Effector memory CD4-positive, alpha-beta T cell (primary cell): ENCODE measurements around the gene AGBL4.

Source experiments
- DNase-seq, 3 donors: peaks; one replicate each; pipeline ENCODE4 v3.0.0-alpha.2; 2020
- H3K27ac ChIP-seq: 2 replicates; pipeline ENCODE4 v1.7.0; 2013; ENCODE audit warnings: mild to moderate bottlenecking, low read length, moderate library complexity; ENCODE audit not compliant: insufficient read depth, poor library complexity, severe bottlenecking
- H3K27me3 ChIP-seq: replicated peaks from 2 replicates; pipeline ENCODE4 v1.7.0; 2013; ENCODE audit warnings: mild to moderate bottlenecking, low read length; ENCODE audit not compliant: insufficient read depth, control insufficient read depth, poor library complexity, severe bottlenecking
- H3K36me3 ChIP-seq: 2 replicates; pipeline ENCODE4 v1.7.0; 2013; ENCODE audit warnings: mild to moderate bottlenecking, low read length, moderate library complexity; ENCODE audit not compliant: control insufficient read depth, insufficient read depth
- H3K4me1 ChIP-seq: 2 replicates; pipeline ENCODE4 v1.7.0; 2013; ENCODE audit warnings: low read length, mild to moderate bottlenecking; ENCODE audit not compliant: control insufficient read depth, insufficient read depth, poor library complexity, severe bottlenecking
- H3K4me3 ChIP-seq: 2 replicates; pipeline ENCODE4 v1.7.0; 2013; ENCODE audit warnings: low read length, low read depth, mild to moderate bottlenecking; ENCODE audit not compliant: insufficient read depth, poor library complexity, severe bottlenecking
- H3K9me3 ChIP-seq: 2 replicates; pipeline ENCODE4 v1.7.0; 2013; ENCODE audit warnings: mild to moderate bottlenecking, low read length, moderate library complexity; ENCODE audit not compliant: control insufficient read depth

Gene AGBL4

DNA sequence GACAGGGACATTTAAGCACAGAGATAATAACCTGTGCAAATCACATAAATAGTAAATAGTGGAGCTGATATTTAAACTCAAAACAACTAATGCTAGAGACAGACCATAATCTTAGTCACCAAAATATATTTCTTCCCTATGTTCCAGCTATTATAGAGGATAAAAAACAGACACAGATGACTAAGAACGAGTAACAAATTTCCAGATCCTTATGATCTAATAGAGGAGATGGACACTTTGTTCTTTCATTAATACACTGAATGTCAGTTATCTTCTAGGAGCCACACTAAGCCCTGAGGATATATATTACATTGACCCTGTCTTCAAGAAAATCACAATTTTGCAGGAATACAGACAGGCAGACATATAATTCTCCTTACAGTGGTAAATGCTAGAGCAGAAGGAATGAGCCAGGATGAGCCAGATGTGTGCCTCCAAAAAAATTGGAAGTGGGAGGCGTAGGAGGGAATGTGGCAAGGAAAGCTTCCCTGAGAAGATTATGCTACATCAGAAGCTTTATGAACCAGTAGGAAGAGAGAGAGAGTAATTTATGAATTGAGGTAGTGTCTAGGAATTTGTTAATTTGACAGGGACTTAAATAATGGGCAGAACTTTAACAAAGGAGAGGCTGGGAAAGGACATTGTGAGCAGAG lies 851.7 kb downstream of the AGBL4 start:
- no peaks in the 10 kb centered on the region for H3K27me3 ChIP-seq
- no peaks in the 10 kb centered on the region for H3K4me1 ChIP-seq
- no peak overlapping the region for H3K27ac ChIP-seq
- H3K9me3 ChIP-seq = no peaks in the 10 kb centered on the region
- DNase-seq = no peak
- H3K36me3 ChIP-seq = no peaks in the 10 kb centered on the region
- H3K4me3 ChIP-seq = no peak overlapping the region

DNA sequence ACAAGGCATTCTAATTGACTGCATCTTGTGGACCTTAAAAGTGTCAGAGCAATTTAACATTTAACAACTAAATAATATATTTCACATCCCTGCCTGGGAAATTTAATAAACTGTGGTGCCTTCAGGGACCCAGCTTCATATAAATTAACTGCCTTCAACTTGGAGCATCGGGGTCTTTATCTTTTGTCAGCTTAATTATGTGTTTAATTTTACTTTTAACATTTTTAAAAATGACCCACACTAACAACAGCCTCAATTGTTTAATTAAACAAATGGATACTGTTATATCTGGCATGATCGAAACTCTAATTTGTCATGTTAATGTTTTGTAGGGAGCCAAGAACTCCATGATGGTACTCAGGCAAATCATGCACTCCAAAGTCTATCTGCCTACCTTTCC lies 857.7 kb downstream of the AGBL4 start:
- Histone ChIP-seq H3K27me3 (no peaks in the 10 kb centered on the region), H3K36me3 (no peaks in the 10 kb centered on the region), H3K4me3 (no peak overlapping the region), H3K4me1 (no peaks in the 10 kb centered on the region), H3K27ac (no peak overlapping the region), H3K9me3 (no peaks in the 10 kb centered on the region)
- DNase-seq = no peak

DNA sequence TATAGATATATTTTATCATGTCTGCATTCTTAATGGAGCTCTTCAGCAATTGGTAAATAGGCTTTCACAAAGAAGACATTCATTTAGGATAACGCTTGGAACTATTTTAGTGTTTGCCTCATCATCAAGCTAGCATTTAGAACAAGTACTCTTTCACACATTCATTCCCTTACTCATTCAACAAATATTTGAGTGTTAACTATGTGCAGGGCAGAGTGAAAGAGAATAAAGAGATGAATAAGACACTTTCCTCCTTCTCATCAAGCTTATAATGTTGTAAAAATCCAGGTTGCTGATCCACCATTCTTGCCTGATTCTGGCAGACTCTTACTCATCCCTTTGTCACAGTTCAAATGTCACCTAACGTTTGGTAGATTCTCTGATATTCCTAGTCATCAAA lies 860.7 kb downstream of the AGBL4 start:
- no peak for DNase-seq
- no peaks in the 10 kb centered on the region for H3K27me3 ChIP-seq

DNA sequence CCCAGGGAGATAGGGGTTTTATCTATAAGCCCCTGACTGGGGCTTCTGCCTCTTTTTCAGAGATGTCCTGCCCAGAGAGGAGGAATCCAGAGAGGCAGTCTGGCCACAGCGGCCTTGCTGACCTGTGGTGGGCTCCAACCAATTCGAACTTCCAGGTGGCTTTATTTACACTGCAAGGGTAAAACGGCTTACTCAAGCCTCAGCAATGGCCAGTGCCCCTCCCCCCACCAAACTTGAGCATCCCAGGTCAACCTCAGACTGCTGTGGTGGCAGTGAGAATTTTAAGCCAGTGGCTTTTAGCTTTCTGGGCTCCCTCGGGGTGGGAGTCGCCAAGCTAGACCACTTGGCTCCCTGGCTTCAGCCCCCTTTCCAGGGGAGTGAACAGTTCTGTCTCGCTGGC lies 863.1 kb downstream of the AGBL4 start:
- Histone ChIP-seq H3K27me3 (no peaks in the 10 kb centered on the region), H3K9me3 (no peaks in the 10 kb centered on the region), H3K4me1 (no peaks in the 10 kb centered on the region), H3K36me3 (no peaks in the 10 kb centered on the region), H3K4me3 (no peak overlapping the region), H3K27ac (no peak overlapping the region)
- DNase-seq = no peak

More for the DNA sequence above, 860.7 kb downstream of the AGBL4 start:
- no peaks in the 10 kb centered on the region for H3K36me3 ChIP-seq
- H3K9me3 ChIP-seq = no peaks in the 10 kb centered on the region
- no peak overlapping the region for H3K4me3 ChIP-seq
- H3K4me1 ChIP-seq = no peaks in the 10 kb centered on the region
- no peak overlapping the region for H3K27ac ChIP-seq

DNA sequence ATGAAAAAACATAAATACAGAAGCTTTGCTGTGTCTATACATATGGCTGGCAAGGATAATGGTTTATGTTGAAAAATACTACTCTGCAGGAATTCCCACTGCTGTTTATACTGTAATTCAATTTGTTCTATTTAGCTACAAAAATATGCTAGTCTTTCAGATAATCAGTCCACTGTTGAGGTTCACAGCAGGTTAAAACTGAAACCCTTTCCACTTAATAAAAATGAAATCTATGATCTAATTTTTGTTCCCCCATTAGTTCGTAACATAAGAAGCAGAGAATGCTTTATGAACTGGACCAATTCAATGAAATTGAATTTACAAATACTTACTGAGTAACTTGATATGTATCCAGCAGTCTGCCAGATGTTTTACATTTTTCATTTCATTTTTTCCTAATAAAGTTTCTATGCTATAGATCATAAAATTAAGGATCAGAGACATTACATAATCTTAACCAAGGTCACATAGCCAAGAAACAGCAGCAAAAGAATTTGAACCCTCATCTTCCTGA lies 887.0 kb downstream of the AGBL4 start:
- H3K27ac ChIP-seq = no peak overlapping the region
- DNase-seq = no peak
- H3K36me3 ChIP-seq = no peaks in the 10 kb centered on the region
- no peak overlapping the region for H3K4me3 ChIP-seq
- no peaks in the 10 kb centered on the region for H3K27me3 ChIP-seq
- no peaks in the 10 kb centered on the region for H3K4me1 ChIP-seq
- no peaks in the 10 kb centered on the region for H3K9me3 ChIP-seq

DNA sequence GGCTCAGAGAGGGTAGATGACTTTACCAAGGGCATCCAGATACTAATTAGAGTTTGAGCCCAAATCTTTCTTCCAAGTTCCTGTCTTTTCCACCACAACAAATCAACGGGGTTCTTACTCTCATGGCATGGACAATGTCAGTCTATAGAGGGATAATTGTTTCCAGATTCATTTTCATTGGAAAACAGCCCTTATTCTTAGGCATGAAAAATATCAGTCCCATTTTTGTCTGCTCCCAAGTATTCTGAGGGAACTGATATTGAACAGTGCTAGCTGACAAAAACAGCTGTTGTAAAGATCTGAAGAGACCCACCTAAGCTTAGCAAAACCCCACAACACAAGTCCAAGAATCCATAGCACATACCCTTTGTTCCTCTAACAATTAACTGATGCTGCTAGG lies 898.0 kb downstream of the AGBL4 start:
- DNase-seq = no peak
- Histone ChIP-seq H3K27ac (no peak overlapping the region), H3K27me3 (no peaks in the 10 kb centered on the region), H3K36me3 (no peaks in the 10 kb centered on the region), H3K4me1 (no peaks in the 10 kb centered on the region), H3K9me3 (no peaks in the 10 kb centered on the region), H3K4me3 (no peak overlapping the region)

DNA sequence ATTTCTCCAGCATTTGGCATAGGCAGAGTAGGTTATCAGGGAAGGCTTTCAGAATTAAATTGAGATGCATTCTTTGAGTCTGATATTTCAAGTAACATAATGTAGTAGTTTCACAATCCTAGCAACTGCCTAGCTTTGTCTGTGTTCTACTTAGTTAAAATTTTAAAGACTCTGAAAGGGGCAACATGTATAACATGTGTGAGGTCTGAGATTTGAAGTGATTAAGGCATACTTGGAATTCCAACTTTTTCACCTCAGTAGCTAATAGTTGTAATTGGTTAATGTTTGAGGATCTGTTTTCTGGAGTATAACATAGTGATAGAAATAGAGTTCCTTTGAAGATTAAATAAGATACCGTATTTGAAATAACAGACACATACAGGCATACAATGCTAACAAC lies 911.8 kb downstream of the AGBL4 start:
- no peaks in the 10 kb centered on the region for H3K4me1 ChIP-seq
- no peaks in the 10 kb centered on the region for H3K27me3 ChIP-seq
- no peaks in the 10 kb centered on the region for H3K36me3 ChIP-seq
- H3K4me3 ChIP-seq = no peak overlapping the region
- no peak overlapping the region for H3K27ac ChIP-seq
- no peaks in the 10 kb centered on the region for H3K9me3 ChIP-seq
- no peak for DNase-seq

DNA sequence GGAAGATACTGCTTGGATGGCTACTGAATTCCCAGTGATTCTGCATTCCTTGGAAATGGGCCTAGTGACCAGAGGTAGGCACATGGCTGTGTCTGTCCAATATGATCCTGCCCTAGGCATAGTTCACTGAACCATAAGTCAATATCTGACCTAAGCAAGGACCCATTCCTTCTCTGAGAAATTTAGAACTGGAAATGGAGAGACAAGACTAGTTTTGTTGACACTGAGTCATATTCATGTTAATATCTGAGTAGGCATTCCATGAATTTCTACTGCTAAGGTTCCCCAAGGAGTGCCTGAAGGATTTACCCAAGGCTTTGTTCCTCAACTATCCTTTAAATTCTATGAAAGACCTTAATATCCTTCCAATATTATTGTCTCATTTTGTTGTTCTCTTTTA lies 917.3 kb downstream of the AGBL4 start:
- no peaks in the 10 kb centered on the region for H3K4me1 ChIP-seq
- no peaks in the 10 kb centered on the region for H3K36me3 ChIP-seq
- no peaks in the 10 kb centered on the region for H3K27me3 ChIP-seq
- no peak overlapping the region for H3K4me3 ChIP-seq
- H3K9me3 ChIP-seq = no peaks in the 10 kb centered on the region
- no peak overlapping the region for H3K27ac ChIP-seq
- no peak for DNase-seq

DNA sequence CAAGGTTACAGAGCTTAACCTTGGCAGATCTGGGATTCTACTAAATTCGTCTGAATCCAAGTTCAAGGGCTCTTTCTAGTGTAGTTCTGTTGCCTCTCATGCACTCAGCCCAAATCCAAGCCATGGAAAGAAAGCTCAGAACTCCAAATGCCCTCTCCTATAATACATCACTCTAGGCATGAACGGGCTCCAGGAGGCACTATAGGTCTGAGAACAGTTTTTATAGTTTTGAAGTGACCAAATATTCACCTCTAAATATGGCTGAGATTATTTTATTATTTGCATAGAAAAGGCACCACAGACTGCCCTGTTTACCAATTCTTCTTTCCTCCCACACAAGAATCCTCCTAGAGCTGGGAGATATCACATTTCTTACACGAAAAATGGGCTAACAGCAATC lies 919.2 kb downstream of the AGBL4 start:
- H3K4me1 ChIP-seq = no peaks in the 10 kb centered on the region
- H3K4me3 ChIP-seq = no peak overlapping the region
- H3K27ac ChIP-seq = no peak overlapping the region
- H3K9me3 ChIP-seq = no peaks in the 10 kb centered on the region
- no peaks in the 10 kb centered on the region for H3K27me3 ChIP-seq
- no peaks in the 10 kb centered on the region for H3K36me3 ChIP-seq
- DNase-seq = no peak

DNA sequence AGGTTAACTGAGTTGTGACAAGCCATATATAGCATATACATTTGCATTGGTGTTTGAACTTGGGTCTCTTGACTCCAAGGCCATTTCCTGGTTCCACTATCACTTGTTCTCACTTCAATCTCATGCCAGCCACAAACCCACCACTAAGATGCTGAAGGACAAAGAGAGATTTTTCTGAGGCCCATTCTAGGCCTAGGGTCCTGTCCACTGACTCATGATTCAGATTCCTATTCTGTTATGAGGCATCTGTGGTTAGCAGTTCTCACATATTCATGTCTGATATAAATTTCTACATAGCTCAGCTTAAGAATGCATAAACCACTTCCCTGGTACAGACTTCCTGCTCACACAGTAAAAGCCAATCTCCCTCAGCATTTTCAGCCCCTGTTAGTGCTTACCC lies 921.0 kb downstream of the AGBL4 start:
- Histone ChIP-seq H3K4me1 (no peaks in the 10 kb centered on the region), H3K9me3 (no peaks in the 10 kb centered on the region), H3K27me3 (no peaks in the 10 kb centered on the region), H3K4me3 (no peak overlapping the region), H3K27ac (no peak overlapping the region), H3K36me3 (no peaks in the 10 kb centered on the region)
- no peak for DNase-seq
